GM12878 (cell line): ENCODE data around the gene NCKAP5.

Experiments
- CTCF ChIP-seq, 3 experiments: IDR thresholded peaks in 2 of 3; conservative IDR thresholded peaks in 1 of 3; 2 replicates each; pipeline ENCODE4 v1.5.1; 2011; ENCODE audit warnings: low read depth in 3 of 3, low read length in 3 of 3, mild to moderate bottlenecking in 3 of 3, control low read depth in 2 of 3, moderate library complexity in 2 of 3, inconsistent platforms in 1 of 3, mixed read lengths in 1 of 3; ENCODE audit not compliant: control insufficient read depth in 2 of 3, insufficient read depth in 1 of 3; ENCODE audit errors: extremely low read depth in 1 of 3
- PBX3 ChIP-seq: IDR thresholded peaks from 2 replicates; pipeline ENCODE4 v1.6.1; 2011; ENCODE audit warnings: mild to moderate bottlenecking, low read depth, low read length, moderate library complexity; ENCODE audit not compliant: insufficient replicate concordance
- RAD51 ChIP-seq: fragments of 450-650 bp; IDR thresholded peaks from 2 replicates; pipeline ENCODE4 v1.6.1; 2016; ENCODE audit warnings: moderate library complexity, mild to moderate bottlenecking, inconsistent platforms
- RCOR1 ChIP-seq: conservative IDR thresholded peaks from 2 replicates; pipeline ENCODE4 v1.6.1; 2012; ENCODE audit warnings: low read depth, low read length, improper control_type of control experiment
- RFX5 ChIP-seq: IDR thresholded peaks from 2 replicates; pipeline ENCODE4 v1.6.1; 2011; ENCODE audit warnings: low read depth, low read length, improper control_type of control experiment

GRCh38 chr2:133416146-133416545, 152.1 kb downstream of the NCKAP5 start:
- TF ChIP-seq PBX3 (no peak), CTCF (IDR thresholded peaks at IDR 0.05 in 2 of 3, conservative IDR thresholded peaks at IDR 0.05 in 1 of 3; ENCODE audit: control insufficient read depth in 2 of 3, extremely low read depth in 1 of 3, insufficient read depth in 1 of 3, low read depth in 3 of 3, low read length in 3 of 3) (no peak), RAD51 (no peak), RCOR1 (no peak), RFX5 (no peak)
